ENCODE measurements around the gene GRIK5. TPM values are rescaled to one million over a fixed set of nuclear protein-coding genes. Genes with fewer than 3 reads are reported as not detected.

GRIK5 gene
- total RNA-seq, 2 donors from 2014 or later = 2.1 to 5.9 TPM

DNA sequence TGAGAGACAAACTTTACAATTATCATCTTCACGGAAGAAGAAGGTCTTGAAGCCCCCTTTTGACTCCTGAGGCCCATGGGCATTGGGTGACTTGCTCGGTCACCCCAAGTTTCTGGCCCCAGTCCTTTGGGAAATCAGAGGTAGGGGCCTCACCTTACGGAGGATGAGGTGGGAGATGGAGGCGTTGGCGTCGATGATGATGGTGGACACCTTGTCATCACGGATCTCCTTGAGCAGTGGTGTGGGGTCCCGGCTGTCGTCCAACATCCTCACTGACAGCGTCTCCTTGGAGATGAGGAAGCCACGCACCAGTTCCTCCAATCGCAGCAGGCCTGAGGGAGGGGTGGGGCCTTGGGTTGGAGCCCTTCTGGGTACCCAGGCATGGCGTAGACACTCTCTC, 10.8 kb downstream of the GRIK5 start:
- ATAC-seq (no peak), DNase-seq (no peak)
- no peaks in the 10 kb centered on the region for H3K27me3 ChIP-seq
- TF ChIP-seq CTCF (IDR thresholded peaks at IDR 0.05) (no peak), POLR2A (IDR thresholded peaks at IDR 0.05) (no peak)
- no peak overlapping the region for H3K27ac ChIP-seq
- 88 to 93% methylated on average over 6 to 13 of the region's 13 CpGs for WGBS, 2 donors
- intact Hi-C loops (cut with DNase I) = no loop called here
- H3K36me3 ChIP-seq (replicated peaks in 1 of 2; ENCODE audit: insufficient read depth in 1 of 2, low read depth in 2 of 2) = no peaks in the 10 kb centered on the region
- no peaks in the 10 kb centered on the region for H3K9me3 ChIP-seq
- no peaks in the 10 kb centered on the region for H3K4me1 ChIP-seq
- no peak overlapping the region for H3K4me3 ChIP-seq

DNA sequence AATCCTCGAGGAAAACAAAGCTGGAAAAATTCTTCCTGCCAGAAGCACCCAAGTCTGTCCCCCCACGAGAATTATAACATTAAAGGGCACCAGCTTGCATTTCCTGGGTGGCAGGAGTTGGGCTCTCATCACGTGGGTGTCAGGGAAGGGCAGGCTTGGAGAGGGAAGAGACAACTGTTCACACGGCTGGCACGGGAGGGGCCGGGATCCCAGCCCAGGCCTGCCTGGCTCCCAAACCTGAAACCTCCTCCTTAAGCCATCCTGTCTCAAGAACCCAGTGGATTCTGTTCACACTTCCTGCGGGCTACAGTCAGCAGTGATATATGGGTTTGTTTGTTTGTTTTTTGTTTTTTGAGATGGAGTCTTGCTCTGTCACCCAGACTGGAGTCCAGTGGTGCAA, 12.2 kb downstream of the GRIK5 start:
- ATAC-seq = no peak
- Histone ChIP-seq H3K4me1 (no peaks in the 10 kb centered on the region), H3K27ac (no peak overlapping the region), H3K9me3 (no peaks in the 10 kb centered on the region), H3K27me3 (no peaks in the 10 kb centered on the region), H3K36me3 (replicated peaks in 1 of 2; ENCODE audit: insufficient read depth in 1 of 2, low read depth in 2 of 2) (no peaks in the 10 kb centered on the region), H3K4me3 (no peak overlapping the region)
- DNase-seq = no peak
- WGBS, 2 donors = 61 to 63% methylated on average over 7 of the region's 7 CpGs
- intact Hi-C loops (cut with DNase I) = no loop called here
- no peak for TF ChIP-seq POLR2A (IDR thresholded peaks at IDR 0.05)
- no peak for TF ChIP-seq CTCF (IDR thresholded peaks at IDR 0.05)

DNA sequence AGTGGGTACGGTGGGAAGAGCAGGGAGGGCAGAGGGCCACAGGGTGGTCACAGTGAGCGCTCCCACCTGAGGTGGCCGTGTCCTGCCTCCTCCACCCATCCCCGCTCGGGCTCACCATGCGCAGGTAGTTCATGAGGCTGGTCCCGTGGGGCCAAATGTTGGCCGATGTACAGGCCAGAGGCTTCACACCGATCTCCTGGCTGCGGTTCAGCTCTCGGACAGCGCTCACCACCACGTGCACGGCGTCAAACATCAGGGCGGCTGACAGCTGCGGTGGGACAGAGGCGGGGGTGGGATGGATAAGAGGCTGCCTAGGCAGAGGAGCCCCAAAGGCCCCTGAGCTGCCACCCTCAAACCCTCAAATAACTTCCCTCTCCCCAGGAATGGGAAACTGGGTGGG, 15.8 kb downstream of the GRIK5 start:
- H3K36me3 ChIP-seq (replicated peaks in 1 of 2; ENCODE audit: insufficient read depth in 1 of 2, low read depth in 2 of 2) = no peaks in the 10 kb centered on the region
- DNase-seq = no peak

GRCh38 chr19:42053037-42053935, 16.7 kb downstream of the GRIK5 start:
- Histone ChIP-seq H3K4me1 (no peaks in the 10 kb centered on the region), H3K27ac (no peak overlapping the region), H3K9me3 (no peaks in the 10 kb centered on the region), H3K36me3 (replicated peaks in 1 of 2; ENCODE audit: insufficient read depth in 1 of 2, low read depth in 2 of 2) (no peaks in the 10 kb centered on the region), H3K27me3 (no peaks in the 10 kb centered on the region), H3K4me3 (no peak overlapping the region)
- 74 to 80% methylated on average over 10 to 17 of the region's 17 CpGs for WGBS, 2 donors
- DNase-seq = no peak
- no peak for ATAC-seq
- intact Hi-C loops (cut with DNase I) = no loop called here
- no peak for TF ChIP-seq POLR2A (IDR thresholded peaks at IDR 0.05)
- TF ChIP-seq CTCF (IDR thresholded peaks at IDR 0.05) = no peak

More for the DNA sequence above, 15.8 kb downstream of the GRIK5 start:
- Histone ChIP-seq H3K27me3 (no peaks in the 10 kb centered on the region), H3K9me3 (no peaks in the 10 kb centered on the region), H3K4me1 (no peaks in the 10 kb centered on the region), H3K27ac (no peak overlapping the region), H3K4me3 (no peak overlapping the region)
- TF ChIP-seq POLR2A (IDR thresholded peaks at IDR 0.05) = no peak
- no peak for TF ChIP-seq CTCF (IDR thresholded peaks at IDR 0.05)
- intact Hi-C loops (cut with DNase I) = no loop called here
- 73 to 86% methylated on average over 16 to 18 of the region's 18 CpGs for WGBS, 2 donors
- no peak for ATAC-seq
